CD14-positive monocyte (primary cell): Measurements from ENCODE around the gene DOK5. TPM values are rescaled to one million over a fixed set of nuclear protein-coding genes. Genes with fewer than 3 reads are reported as not detected.

ENCODE experiments used
- DNase-seq, 3 donors: peaks; one replicate each; pipeline ENCODE4 v3.0.0-alpha.2; 2011 to 2022
- H2AFZ ChIP-seq: 2 replicates; pipeline ENCODE4 v1.6.0; 2012; ENCODE audit warnings: mild to moderate bottlenecking, low read depth, low read length, inconsistent platforms; ENCODE audit not compliant: insufficient read depth, poor library complexity, severe bottlenecking
- H3K27ac ChIP-seq, 2 donors: 1 replicate in 1 of 2; 2 replicates in 1 of 2; pipeline ENCODE4 v1.5.1; 2012 to 2013; ENCODE audit warnings: low read length in 2 of 2, control low read depth in 1 of 2, inconsistent platforms in 1 of 2, low read depth in 1 of 2, mild to moderate bottlenecking in 1 of 2
- H3K27me3 ChIP-seq, 2 donors: one replicate each; pipeline versions ENCODE4 v1.6.0 to v1.6.1; 2011 to 2013; ENCODE audit warnings: low read length in 2 of 2; ENCODE audit not compliant: control insufficient read depth in 2 of 2, insufficient read depth in 2 of 2
- H3K36me3 ChIP-seq, 2 donors: replicated peaks in 1 of 2; 1 replicate in 1 of 2; 2 replicates in 1 of 2; pipeline versions ENCODE4 v1.5.1 to v1.6.1; 2012 to 2013; ENCODE audit warnings: low read length in 2 of 2, control low read depth in 1 of 2, inconsistent platforms in 1 of 2, mild to moderate bottlenecking in 1 of 2; ENCODE audit not compliant: insufficient read depth in 2 of 2, control insufficient read depth in 1 of 2
- H3K4me1 ChIP-seq, 2 donors: 1 replicate in 1 of 2; 2 replicates in 1 of 2; pipeline versions ENCODE4 v1.5.1 to v1.6.1; 2012 to 2013; ENCODE audit warnings: low read length in 2 of 2, control low read depth in 1 of 2, inconsistent platforms in 1 of 2, mild to moderate bottlenecking in 1 of 2, moderate library complexity in 1 of 2; ENCODE audit not compliant: insufficient read depth in 2 of 2, control insufficient read depth in 1 of 2
- H3K4me2 ChIP-seq: replicated peaks from 2 replicates; pipeline ENCODE3; 2012; ENCODE audit warnings: low read length, moderate library complexity, mild to moderate bottlenecking; ENCODE audit not compliant: poor library complexity, severe bottlenecking; ENCODE audit errors: extremely low read depth
- H3K4me3 ChIP-seq, 3 experiments: fragments of 200-600 bp in 1 of 3; sonication (generic) in 1 of 3; replicated peaks in 1 of 3; 1 replicate in 2 of 3; 2 replicates in 1 of 3; pipeline ENCODE4 v1.5.1; 2011 to 2013; ENCODE audit warnings: low read length in 3 of 3, mild to moderate bottlenecking in 3 of 3, control low read depth in 2 of 3, low read depth in 2 of 3, inconsistent platforms in 1 of 3, moderate library complexity in 1 of 3
- H3K79me2 ChIP-seq: 2 replicates; pipeline ENCODE4 v1.6.0; 2012; ENCODE audit warnings: mild to moderate bottlenecking, control low read depth, inconsistent platforms, low read length, moderate library complexity; ENCODE audit not compliant: insufficient read depth
- H3K9ac ChIP-seq: 2 replicates; pipeline ENCODE4 v1.6.0; 2017; ENCODE audit warnings: low read length, mild to moderate bottlenecking; ENCODE audit not compliant: insufficient read depth, poor library complexity, severe bottlenecking
- H3K9me3 ChIP-seq, 2 donors: replicated peaks in 1 of 2; 1 replicate in 1 of 2; 2 replicates in 1 of 2; pipeline versions ENCODE4 v1.5.1 to v1.6.1; 2012 to 2013; ENCODE audit warnings: low read length in 2 of 2, control low read depth in 1 of 2; ENCODE audit not compliant: control insufficient read depth in 1 of 2, insufficient read depth in 1 of 2
- H4K20me1 ChIP-seq: 2 replicates; pipeline ENCODE4 v1.6.0; 2012; ENCODE audit warnings: mild to moderate bottlenecking, low read length, control low read depth, moderate library complexity; ENCODE audit not compliant: insufficient read depth
- H3K27ac Mint-ChIP-seq, 7 donors: one replicate each; pipeline ENCODE4 v1.8.0; 2020; ENCODE audit warnings: mild to moderate bottlenecking in 7 of 7, mixed read lengths in 7 of 7, moderate library complexity in 6 of 7, inconsistent platforms in 2 of 7
- H3K27me3 Mint-ChIP-seq, 3 donors: one replicate each; pipeline ENCODE4 v1.8.0; 2021 to 2022; ENCODE audit warnings: low read depth in 3 of 3, mild to moderate bottlenecking in 3 of 3, mixed read lengths in 3 of 3, moderate library complexity in 3 of 3, inconsistent platforms in 1 of 3
- H3K36me3 Mint-ChIP-seq, 2 donors: one replicate each; pipeline ENCODE4 v1.8.0; 2020; ENCODE audit warnings: mixed read lengths in 2 of 2, inconsistent platforms in 1 of 2, mild to moderate bottlenecking in 1 of 2
- H3K4me1 Mint-ChIP-seq: one replicate; pipeline ENCODE4 v1.8.0; 2020; ENCODE audit warnings: mild to moderate bottlenecking, mixed read lengths
- H3K4me3 Mint-ChIP-seq, 2 donors: one replicate each; pipeline ENCODE4 v1.8.0; 2020; ENCODE audit warnings: mild to moderate bottlenecking in 2 of 2, mixed read lengths in 2 of 2, moderate library complexity in 1 of 2
- H3K9me3 Mint-ChIP-seq, 7 donors: one replicate each; pipeline ENCODE4 v1.8.0; 2020 to 2022; ENCODE audit warnings: mixed read lengths in 7 of 7, mild to moderate bottlenecking in 6 of 7, moderate library complexity in 6 of 7, inconsistent platforms in 2 of 7
- WGBS: methylation state at CpG from one replicate; pipeline ENCODE4 v1.1.5; 2013; ENCODE audit warnings: missing lambda C conversion rate; ENCODE audit not compliant: insufficient coverage; 5-methylcytosine and 5-hydroxymethylcytosine counted together
- intact Hi-C, 2 donors: fragments of 100-400 bp; cut with micrococcal nuclease; formaldehyde crosslinking; loops; one replicate each; pipeline versions ENCODE4 v1.15.0 to v1.15.1; 2023
- polyA plus RNA-seq, 3 donors: library from polyadenylated mRNA; depleted of rRNA in 1 of 3; unstranded in 2 of 3; stranded (reverse) in 1 of 3; fragments of 300-500 nt in 2 of 3; fragments of >200 nt in 1 of 3; fragmentation: Illumina TruSeq in 2 of 3; gene quantifications; 1 replicate in 2 of 3; 2 replicates in 1 of 3; pipeline ENCODE4 v1.2.3, GENCODE V29; 2012 to 2021
- TF ChIP-seq, protein P1 (sequence below): fragments of 200-600 bp; IDR thresholded peaks from one replicate; pipeline ENCODE4 v1.8.0; 2022; ENCODE audit warnings: antibody characterized with exemption, mild to moderate bottlenecking

DOK5 gene
- polyA plus RNA-seq, 3 donors = not detected

DNA sequence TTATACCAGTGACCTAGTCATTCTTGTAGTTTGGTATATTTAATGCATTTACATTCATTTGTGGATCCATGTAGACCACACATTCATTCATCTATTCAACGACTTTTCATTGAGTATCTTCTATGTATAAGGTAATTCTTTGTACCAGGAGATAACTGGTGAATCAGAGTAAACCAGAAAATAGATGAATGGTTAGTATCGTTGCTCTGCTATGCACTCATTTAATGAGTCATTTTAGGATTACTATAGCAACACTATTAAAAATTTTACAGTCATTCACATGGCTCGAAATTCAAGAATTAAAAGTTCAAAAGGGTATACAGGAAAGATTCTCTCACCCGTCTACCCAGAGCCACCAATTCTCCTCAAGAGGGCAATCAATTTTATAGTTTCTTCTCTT is 26.8 kb downstream of the DOK5 start:
- WGBS = 100% methylated on average over 1 of the region's 4 CpGs
- TF ChIP-seq, protein P1, sequence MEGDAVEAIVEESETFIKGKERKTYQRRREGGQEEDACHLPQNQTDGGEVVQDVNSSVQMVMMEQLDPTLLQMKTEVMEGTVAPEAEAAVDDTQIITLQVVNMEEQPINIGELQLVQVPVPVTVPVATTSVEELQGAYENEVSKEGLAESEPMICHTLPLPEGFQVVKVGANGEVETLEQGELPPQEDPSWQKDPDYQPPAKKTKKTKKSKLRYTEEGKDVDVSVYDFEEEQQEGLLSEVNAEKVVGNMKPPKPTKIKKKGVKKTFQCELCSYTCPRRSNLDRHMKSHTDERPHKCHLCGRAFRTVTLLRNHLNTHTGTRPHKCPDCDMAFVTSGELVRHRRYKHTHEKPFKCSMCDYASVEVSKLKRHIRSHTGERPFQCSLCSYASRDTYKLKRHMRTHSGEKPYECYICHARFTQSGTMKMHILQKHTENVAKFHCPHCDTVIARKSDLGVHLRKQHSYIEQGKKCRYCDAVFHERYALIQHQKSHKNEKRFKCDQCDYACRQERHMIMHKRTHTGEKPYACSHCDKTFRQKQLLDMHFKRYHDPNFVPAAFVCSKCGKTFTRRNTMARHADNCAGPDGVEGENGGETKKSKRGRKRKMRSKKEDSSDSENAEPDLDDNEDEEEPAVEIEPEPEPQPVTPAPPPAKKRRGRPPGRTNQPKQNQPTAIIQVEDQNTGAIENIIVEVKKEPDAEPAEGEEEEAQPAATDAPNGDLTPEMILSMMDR = no peak
- H3K27ac ChIP-seq = no peak overlapping the region

DNA sequence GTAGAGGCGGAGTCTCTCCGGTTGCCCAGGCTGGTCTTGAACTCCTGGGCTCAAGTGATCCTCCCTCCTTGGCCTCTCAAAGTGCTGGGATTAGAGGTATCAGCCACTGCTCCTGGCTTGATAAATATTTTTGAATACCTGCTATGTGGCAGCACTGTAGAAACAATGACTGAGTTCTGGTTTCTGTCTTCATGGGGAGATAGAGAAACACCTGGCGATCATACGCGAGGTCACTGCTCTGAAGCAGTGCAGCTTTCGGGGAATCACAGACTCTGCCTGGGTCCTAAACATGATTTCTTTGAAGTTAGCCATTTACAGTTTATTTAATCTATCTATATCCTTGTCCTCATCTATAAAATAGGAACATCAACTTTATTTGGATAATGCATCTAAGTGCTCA is 31.2 kb downstream of the DOK5 start:
- H3K9ac ChIP-seq = no peak overlapping the region
- Mint-ChIP-seq H3K4me3 (no peak overlapping the region), H3K27ac (no peak overlapping the region), H3K36me3 (no peaks in the 10 kb centered on the region), H3K4me1 (no peaks in the 10 kb centered on the region), H3K27me3 (peaks cover 0 to 6% (median 0%) of the 10 kb centered on the region in 3 donors), H3K9me3 (peaks cover 0 to 3% (median 0%) of the 10 kb centered on the region in 7 donors)
- H2AFZ ChIP-seq = no peak overlapping the region
- no peaks in the 10 kb centered on the region for H4K20me1 ChIP-seq
- no peaks in the 10 kb centered on the region for H3K36me3 ChIP-seq
- H3K27ac ChIP-seq = no peak overlapping the region
- no peaks in the 10 kb centered on the region for H3K27me3 ChIP-seq
- intact Hi-C loops = no loop called here
- H3K9me3 ChIP-seq = no peaks in the 10 kb centered on the region
- 100% methylated on average over 2 of the region's 6 CpGs for WGBS
- TF ChIP-seq, protein P1 = no peak
- no peaks in the 10 kb centered on the region for H3K4me1 ChIP-seq
- H3K79me2 ChIP-seq = no peaks in the 10 kb centered on the region
- H3K4me2 ChIP-seq = no peak overlapping the region
- DNase-seq = no peak
- no peak overlapping the region for H3K4me3 ChIP-seq

More for the DNA sequence above, 26.8 kb downstream of the DOK5 start:
- no peaks in the 10 kb centered on the region for H3K79me2 ChIP-seq
- H3K27ac Mint-ChIP-seq = no peak overlapping the region
- peaks cover 0 to 3% (median 2%) of the 10 kb centered on the region in 3 donors for H3K27me3 Mint-ChIP-seq
- H4K20me1 ChIP-seq = no peaks in the 10 kb centered on the region
- H3K27me3 ChIP-seq = no peaks in the 10 kb centered on the region
- no peaks in the 10 kb centered on the region for H3K36me3 ChIP-seq
- H3K4me1 Mint-ChIP-seq = peaks cover 7% of the 10 kb centered on the region
- H3K4me2 ChIP-seq = no peak overlapping the region
- no peak for DNase-seq
- peaks cover 0 to 3% (median 0%) of the 10 kb centered on the region in 7 donors for H3K9me3 Mint-ChIP-seq
- peaks cover 0 to 4% of the 10 kb centered on the region in 2 donors for H3K4me1 ChIP-seq
- no peaks in the 10 kb centered on the region for H3K36me3 Mint-ChIP-seq
- no peak overlapping the region for H3K4me3 Mint-ChIP-seq
- intact Hi-C loops = no loop called here
- H2AFZ ChIP-seq = no peak overlapping the region
- H3K4me3 ChIP-seq = no peak overlapping the region
- H3K9ac ChIP-seq = no peak overlapping the region
- H3K9me3 ChIP-seq = no peaks in the 10 kb centered on the region
